HepG2 (cell line): Measurements from ENCODE around the gene MRPL57. TPM values are rescaled to one million over a fixed set of nuclear protein-coding genes. Genes with fewer than 3 reads are reported as not detected.

ENCODE experiments used
- DPF2 ChIP-seq: sonication (generic); formaldehyde crosslinking; IDR thresholded peaks from 2 replicates; pipeline ENCODE4 v1.4.0; 2020; ENCODE audit warnings: mild to moderate bottlenecking, low read depth, missing genetic modification reagents, borderline replicate concordance
- ELF1 ChIP-seq: sonication (generic); formaldehyde crosslinking; IDR thresholded peaks from 2 replicates; pipeline ENCODE4 v1.4.0; 2020; ENCODE audit warnings: missing genetic modification reagents
- SRF ChIP-seq: IDR thresholded peaks from 2 replicates; pipeline ENCODE4 v1.6.1; 2011; ENCODE audit warnings: mild to moderate bottlenecking, low read depth, low read length, moderate library complexity
- TP53 ChIP-seq: sonication (generic); formaldehyde crosslinking; conservative IDR thresholded peaks from 2 replicates; pipeline ENCODE4 v1.4.0; 2020; ENCODE audit warnings: missing genetic modification reagents
- ZBTB7B ChIP-seq: sonication (generic); formaldehyde crosslinking; IDR thresholded peaks from 2 replicates; pipeline ENCODE4 v1.4.0; 2020; ENCODE audit warnings: missing genetic modification reagents
- ZC3H13 ChIP-seq: sonication (generic); formaldehyde crosslinking; IDR thresholded peaks from 2 replicates; pipeline ENCODE4 v1.8.1; 2023; ENCODE audit warnings: mild to moderate bottlenecking, missing genetic modification reagents, moderate library complexity
- ZEB1 ChIP-seq: IDR thresholded peaks from 2 replicates; pipeline ENCODE4 v1.6.1; 2012; ENCODE audit warnings: mild to moderate bottlenecking, low read depth, inconsistent platforms; ENCODE audit not compliant: insufficient replicate concordance
- ZNF333 ChIP-seq: sonication (generic); formaldehyde crosslinking; IDR thresholded peaks from 2 replicates; pipeline ENCODE4 v1.4.0; 2020; ENCODE audit warnings: mild to moderate bottlenecking, missing genetic modification reagents, borderline replicate concordance
- ZNF441 ChIP-seq: sonication (generic); formaldehyde crosslinking; IDR thresholded peaks from 2 replicates; pipeline ENCODE4 v1.7.0; 2021; ENCODE audit warnings: missing genetic modification reagents, borderline replicate concordance
- ZNF501 ChIP-seq: sonication (generic); formaldehyde crosslinking; IDR thresholded peaks from 2 replicates; pipeline ENCODE4 v1.5.1; 2020; ENCODE audit warnings: mild to moderate bottlenecking, moderate library complexity, missing genetic modification reagents
- ZNF589 ChIP-seq: sonication (generic); formaldehyde crosslinking; conservative IDR thresholded peaks from 2 replicates; pipeline ENCODE4 v1.8.0; 2022; ENCODE audit warnings: mild to moderate bottlenecking, moderate library complexity, missing genetic modification reagents
- ZNF629 ChIP-seq: sonication (generic); formaldehyde crosslinking; conservative IDR thresholded peaks from 2 replicates; pipeline ENCODE4 v1.5.0; 2020; ENCODE audit warnings: missing genetic modification reagents
- ZNF746 ChIP-seq: sonication (generic); formaldehyde crosslinking; IDR thresholded peaks from 2 replicates; pipeline ENCODE4 v1.8.0; 2022; ENCODE audit warnings: mild to moderate bottlenecking, missing genetic modification reagents
- polyA plus RNA-seq, 8 experiments: library from polyadenylated mRNA; depleted of rRNA in 3 of 8; stranded (reverse) in 7 of 8; unstranded in 1 of 8; fragments of >200 nt; fragmentation: Illumina TruSeq in 4 of 8; extraction: Trizol in 4 of 8; gene quantifications; 2 replicates each; pipeline versions ENCODE4 v1.2.1 to v1.2.3, GENCODE V29; 2011 to 2016; ENCODE audit warnings: low read depth in 4 of 8, missing spikeins in 1 of 8, mixed read lengths in 1 of 8; ENCODE audit not compliant: insufficient read depth in 1 of 8
- total RNA-seq, 5 experiments: library from RNA; depleted of rRNA; stranded (reverse); fragments of >200 nt; fragmentation: Illumina TruSeq; extraction: Trizol; gene quantifications; 2 replicates each; pipeline ENCODE4 v1.2.3, GENCODE V29; 2016; ENCODE audit warnings: low read depth in 1 of 5
- TF ChIP-seq, protein P1 (sequence below): sonication (generic); formaldehyde crosslinking; IDR thresholded peaks from 2 replicates; pipeline ENCODE4 v1.5.1; 2020; ENCODE audit warnings: mild to moderate bottlenecking, missing genetic modification reagents, borderline replicate concordance
- TF ChIP-seq, protein P2 (sequence below): sonication (generic); formaldehyde crosslinking; IDR thresholded peaks from 2 replicates; pipeline ENCODE4 v1.4.0; 2020; ENCODE audit warnings: mild to moderate bottlenecking, missing genetic modification reagents
- TF ChIP-seq, protein P3 (sequence below): IDR thresholded peaks from 2 replicates; pipeline ENCODE4 v1.6.1; 2016; ENCODE audit warnings: missing biosample characterization, missing genetic modification reagents, low read depth

The MRPL57 gene
- total and polyA plus RNA-seq, 2 of the 13 experiments (the other 11 are each of a cell fraction or from before 2014, with no cell fraction given): 19.5 to 35.2 TPM

DNA sequence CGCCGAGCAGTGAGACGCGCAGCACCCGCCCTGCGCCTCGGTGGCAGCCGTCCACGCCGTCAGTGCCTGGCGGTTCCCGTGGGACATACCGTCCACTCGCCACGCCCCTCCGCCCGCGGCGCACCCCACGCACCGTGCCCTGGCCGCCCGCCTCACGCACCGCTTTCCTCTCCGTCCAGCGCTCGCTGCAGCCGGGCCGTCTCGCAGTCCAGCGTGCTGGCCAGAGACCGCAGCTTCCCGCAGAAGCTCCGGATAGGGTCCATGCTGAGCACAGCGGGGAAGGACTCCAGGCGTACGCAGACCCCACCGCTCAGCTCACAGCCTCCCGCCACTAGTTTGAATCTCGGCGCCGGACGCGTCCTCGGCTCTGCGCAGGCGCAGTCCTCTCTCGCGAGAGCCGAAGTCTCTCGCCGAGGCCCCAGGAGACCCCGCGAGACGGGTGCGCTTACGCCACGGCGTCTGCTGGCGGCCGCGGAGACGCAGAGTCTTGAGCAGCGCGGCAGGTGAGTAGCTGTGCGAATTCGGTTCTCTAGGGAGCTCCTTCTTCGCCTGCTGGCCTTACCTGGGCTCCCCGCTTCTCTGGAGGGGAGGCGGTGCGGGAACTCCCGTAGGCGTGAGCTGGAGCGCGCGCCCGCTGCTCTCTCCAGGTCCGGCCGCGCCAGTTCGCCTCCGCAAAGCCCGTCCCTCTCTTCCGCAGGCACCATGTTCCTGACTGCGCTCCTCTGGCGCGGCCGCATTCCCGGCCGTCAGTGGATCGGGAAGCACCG, at the start of gene MRPL57, which contains the start of gene SKA3 (continued):
- TF ChIP-seq, protein P1, sequence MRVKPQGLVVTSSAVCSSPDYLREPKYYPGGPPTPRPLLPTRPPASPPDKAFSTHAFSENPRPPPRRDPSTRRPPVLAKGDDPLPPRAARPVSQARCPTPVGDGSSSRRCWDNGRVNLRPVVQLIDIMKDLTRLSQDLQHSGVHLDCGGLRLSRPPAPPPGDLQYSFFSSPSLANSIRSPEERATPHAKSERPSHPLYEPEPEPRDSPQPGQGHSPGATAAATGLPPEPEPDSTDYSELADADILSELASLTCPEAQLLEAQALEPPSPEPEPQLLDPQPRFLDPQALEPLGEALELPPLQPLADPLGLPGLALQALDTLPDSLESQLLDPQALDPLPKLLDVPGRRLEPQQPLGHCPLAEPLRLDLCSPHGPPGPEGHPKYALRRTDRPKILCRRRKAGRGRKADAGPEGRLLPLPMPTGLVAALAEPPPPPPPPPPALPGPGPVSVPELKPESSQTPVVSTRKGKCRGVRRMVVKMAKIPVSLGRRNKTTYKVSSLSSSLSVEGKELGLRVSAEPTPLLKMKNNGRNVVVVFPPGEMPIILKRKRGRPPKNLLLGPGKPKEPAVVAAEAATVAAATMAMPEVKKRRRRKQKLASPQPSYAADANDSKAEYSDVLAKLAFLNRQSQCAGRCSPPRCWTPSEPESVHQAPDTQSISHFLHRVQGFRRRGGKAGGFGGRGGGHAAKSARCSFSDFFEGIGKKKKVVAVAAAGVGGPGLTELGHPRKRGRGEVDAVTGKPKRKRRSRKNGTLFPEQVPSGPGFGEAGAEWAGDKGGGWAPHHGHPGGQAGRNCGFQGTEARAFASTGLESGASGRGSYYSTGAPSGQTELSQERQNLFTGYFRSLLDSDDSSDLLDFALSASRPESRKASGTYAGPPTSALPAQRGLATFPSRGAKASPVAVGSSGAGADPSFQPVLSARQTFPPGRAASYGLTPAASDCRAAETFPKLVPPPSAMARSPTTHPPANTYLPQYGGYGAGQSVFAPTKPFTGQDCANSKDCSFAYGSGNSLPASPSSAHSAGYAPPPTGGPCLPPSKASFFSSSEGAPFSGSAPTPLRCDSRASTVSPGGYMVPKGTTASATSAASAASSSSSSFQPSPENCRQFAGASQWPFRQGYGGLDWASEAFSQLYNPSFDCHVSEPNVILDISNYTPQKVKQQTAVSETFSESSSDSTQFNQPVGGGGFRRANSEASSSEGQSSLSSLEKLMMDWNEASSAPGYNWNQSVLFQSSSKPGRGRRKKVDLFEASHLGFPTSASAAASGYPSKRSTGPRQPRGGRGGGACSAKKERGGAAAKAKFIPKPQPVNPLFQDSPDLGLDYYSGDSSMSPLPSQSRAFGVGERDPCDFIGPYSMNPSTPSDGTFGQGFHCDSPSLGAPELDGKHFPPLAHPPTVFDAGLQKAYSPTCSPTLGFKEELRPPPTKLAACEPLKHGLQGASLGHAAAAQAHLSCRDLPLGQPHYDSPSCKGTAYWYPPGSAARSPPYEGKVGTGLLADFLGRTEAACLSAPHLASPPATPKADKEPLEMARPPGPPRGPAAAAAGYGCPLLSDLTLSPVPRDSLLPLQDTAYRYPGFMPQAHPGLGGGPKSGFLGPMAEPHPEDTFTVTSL (CRISPR knock-in tag): no peak
- peak; percentile 43; the same call in 1 of the 2 replicates for TF ChIP-seq ZNF746 (CRISPR knock-in tag)
- TF ChIP-seq ZNF441: peak; percentile 45; the same call in 1 of the 2 replicates
- peak; percentile 25; the same call in 1 of the 2 replicates for TF ChIP-seq ZNF629 (CRISPR knock-in tag)
- TF ChIP-seq ZNF501 (CRISPR knock-in tag): peak; percentile 99
- peak; percentile 95 for TF ChIP-seq ZNF589 (CRISPR knock-in tag)
- TF ChIP-seq DPF2 (CRISPR knock-in tag): no peak
- no peak; the same call in 1 of the 2 replicates for TF ChIP-seq TP53
- TF ChIP-seq, protein P2, sequence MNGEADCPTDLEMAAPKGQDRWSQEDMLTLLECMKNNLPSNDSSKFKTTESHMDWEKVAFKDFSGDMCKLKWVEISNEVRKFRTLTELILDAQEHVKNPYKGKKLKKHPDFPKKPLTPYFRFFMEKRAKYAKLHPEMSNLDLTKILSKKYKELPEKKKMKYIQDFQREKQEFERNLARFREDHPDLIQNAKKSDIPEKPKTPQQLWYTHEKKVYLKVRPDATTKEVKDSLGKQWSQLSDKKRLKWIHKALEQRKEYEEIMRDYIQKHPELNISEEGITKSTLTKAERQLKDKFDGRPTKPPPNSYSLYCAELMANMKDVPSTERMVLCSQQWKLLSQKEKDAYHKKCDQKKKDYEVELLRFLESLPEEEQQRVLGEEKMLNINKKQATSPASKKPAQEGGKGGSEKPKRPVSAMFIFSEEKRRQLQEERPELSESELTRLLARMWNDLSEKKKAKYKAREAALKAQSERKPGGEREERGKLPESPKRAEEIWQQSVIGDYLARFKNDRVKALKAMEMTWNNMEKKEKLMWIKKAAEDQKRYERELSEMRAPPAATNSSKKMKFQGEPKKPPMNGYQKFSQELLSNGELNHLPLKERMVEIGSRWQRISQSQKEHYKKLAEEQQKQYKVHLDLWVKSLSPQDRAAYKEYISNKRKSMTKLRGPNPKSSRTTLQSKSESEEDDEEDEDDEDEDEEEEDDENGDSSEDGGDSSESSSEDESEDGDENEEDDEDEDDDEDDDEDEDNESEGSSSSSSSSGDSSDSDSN: peak; percentile 90
- peak; percentile 52; the same call in 1 of the 2 replicates for TF ChIP-seq ELF1 (CRISPR knock-in tag)
- peak; percentile 67 for TF ChIP-seq ZEB1
- TF ChIP-seq, protein P3, sequence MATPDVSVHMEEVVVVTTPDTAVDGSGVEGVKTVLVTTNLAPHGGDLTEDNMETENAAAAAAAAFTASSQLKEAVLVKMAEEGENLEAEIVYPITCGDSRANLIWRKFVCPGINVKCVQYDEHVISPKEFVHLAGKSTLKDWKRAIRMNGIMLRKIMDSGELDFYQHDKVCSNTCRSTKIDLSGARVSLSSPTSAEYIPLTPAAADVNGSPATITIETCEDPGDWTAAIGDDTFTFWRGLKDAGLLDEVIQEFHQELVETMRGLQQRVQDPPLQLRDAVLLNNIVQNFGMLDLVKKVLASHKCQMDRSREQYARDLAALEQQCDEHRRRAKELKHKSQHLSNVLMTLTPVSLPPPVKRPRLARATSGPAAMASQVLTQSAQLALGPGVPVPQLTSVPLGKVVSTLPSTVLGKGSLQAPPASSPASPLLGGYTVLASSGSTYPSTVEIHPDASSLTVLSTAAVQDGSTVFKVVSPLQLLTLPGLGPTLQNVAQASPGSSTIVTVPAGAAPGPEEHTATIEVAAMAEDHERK: peak; percentile 85
- no peak for TF ChIP-seq SRF
- TF ChIP-seq ZC3H13 (CRISPR knock-in tag): peak; percentile 87
- peak; percentile 26; the same call in 1 of the 2 replicates for TF ChIP-seq ZBTB7B (CRISPR knock-in tag)
- TF ChIP-seq ZNF333 (CRISPR knock-in tag): peak; percentile 51; the same call in 1 of the 2 replicates
